Neural crest cell (in vitro differentiated cells): ENCODE measurements around the gene SORL1-AS1.

Experiments
- DNase-seq: peaks from one replicate; pipeline ENCODE4 v3.0.0; 2021; ENCODE audit warnings: low read depth, mixed read lengths, low spot score
- H3K27ac Mint-ChIP-seq: one replicate; pipeline ENCODE4 v1.8.0; 2021; ENCODE audit warnings: mild to moderate bottlenecking, mixed read lengths; ENCODE audit not compliant: unreplicated experiment
- H3K27me3 Mint-ChIP-seq: 2 replicates; pipeline ENCODE4 v1.8.0; 2021; ENCODE audit warnings: low read depth, mild to moderate bottlenecking, mixed read lengths
- H3K36me3 Mint-ChIP-seq: 2 replicates; pipeline ENCODE4 v1.8.0; 2021; ENCODE audit warnings: low read depth, mild to moderate bottlenecking, mixed read lengths
- H3K4me1 Mint-ChIP-seq: 2 replicates; pipeline ENCODE4 v1.8.0; 2021; ENCODE audit warnings: mixed read lengths
- H3K4me3 Mint-ChIP-seq: one replicate; pipeline ENCODE4 v1.8.0; 2021; ENCODE audit warnings: mild to moderate bottlenecking, mixed read lengths
- H3K9me3 Mint-ChIP-seq: 2 replicates; pipeline ENCODE4 v1.8.0; 2021; ENCODE audit warnings: mixed read lengths
- CTCF ChIP-seq: fragments of 200-600 bp; sonication (generic); conservative IDR thresholded peaks from 2 replicates; pipeline ENCODE4 v1.5.0; 2021; ENCODE audit warnings: antibody characterized with exemption, mild to moderate bottlenecking

SORL1-AS1 gene

GRCh38 chr11:121450401-121450800 is 2.4 kb downstream of the SORL1-AS1 start:
- H3K27ac Mint-ChIP-seq = no peak overlapping the region

GRCh38 chr11:121449626-121450025 is 3.1 kb downstream of the SORL1-AS1 start:
- no peak for DNase-seq
- peaks cover 28% of the 10 kb centered on the region for H3K4me1 Mint-ChIP-seq
- no peak for TF ChIP-seq CTCF
- H3K9me3 Mint-ChIP-seq = no peaks in the 10 kb centered on the region
- no peaks in the 10 kb centered on the region for H3K36me3 Mint-ChIP-seq
- H3K4me3 Mint-ChIP-seq = peak overlapping the region; percentile 44
- no peak overlapping the region for H3K27ac Mint-ChIP-seq
- H3K27me3 Mint-ChIP-seq = peaks cover 39% of the 10 kb centered on the region

More at GRCh38 chr11:121450401-121450800, 2.4 kb downstream of the SORL1-AS1 start:
- no peaks in the 10 kb centered on the region for H3K9me3 Mint-ChIP-seq
- TF ChIP-seq CTCF = no peak
- peak overlapping the region; percentile 86 for H3K4me3 Mint-ChIP-seq
- peaks cover 39% of the 10 kb centered on the region for H3K27me3 Mint-ChIP-seq
- H3K4me1 Mint-ChIP-seq = peaks cover 29% of the 10 kb centered on the region
- DNase-seq = no peak
- H3K36me3 Mint-ChIP-seq = no peaks in the 10 kb centered on the region

GRCh38 chr11:121449123-121449522 is 3.6 kb downstream of the SORL1-AS1 start:
- H3K9me3 Mint-ChIP-seq = no peaks in the 10 kb centered on the region
- H3K27ac Mint-ChIP-seq = no peak overlapping the region
- DNase-seq = no peak
- H3K4me1 Mint-ChIP-seq = peaks cover 24% of the 10 kb centered on the region
- TF ChIP-seq CTCF = no peak
- peak overlapping the region; percentile 44 for H3K4me3 Mint-ChIP-seq
- H3K36me3 Mint-ChIP-seq = no peaks in the 10 kb centered on the region
- peaks cover 34% of the 10 kb centered on the region for H3K27me3 Mint-ChIP-seq

- H3K36me3 Mint-ChIP-seq = no peaks in the 10 kb centered on the region
- no peaks in the 10 kb centered on the region for H3K9me3 Mint-ChIP-seq
- peak overlapping the region; percentile 44 for H3K4me3 Mint-ChIP-seq
- no peak for TF ChIP-seq CTCF
- no peak for DNase-seq
- H3K27ac Mint-ChIP-seq = no peak overlapping the region
- peaks cover 24% of the 10 kb centered on the region for H3K4me1 Mint-ChIP-seq
- H3K27me3 Mint-ChIP-seq = peaks cover 31% of the 10 kb centered on the region
Observed at GRCh38 chr11:121448431-121448941, 4.3 kb downstream of the SORL1-AS1 start.

- no peak for DNase-seq
- Mint-ChIP-seq H3K9me3 (no peaks in the 10 kb centered on the region), H3K27me3 (peaks cover 27% of the 10 kb centered on the region), H3K36me3 (no peaks in the 10 kb centered on the region), H3K4me1 (peaks cover 20% of the 10 kb centered on the region), H3K27ac (no peak overlapping the region), H3K4me3 (peak overlapping the region; percentile 16)
- no peak for TF ChIP-seq CTCF
Observed at GRCh38 chr11:121448011-121448410, 4.8 kb downstream of the SORL1-AS1 start.
